Aorta (tissue), 5 donors: Measurements from ENCODE around the gene TMEM107. TPM values are rescaled to one million over a fixed set of nuclear protein-coding genes. Genes with fewer than 3 reads are reported as not detected.
"Not testable (repeated sequence)": the region's sequence is repeated elsewhere in the genome, so short reads cannot be mapped to it uniquely, and the experiment has no call there.

Experiments used
- ATAC-seq: fragments of 200-7000 bp; cut with Tn5 transposase; one replicate; pipeline ENCODE4 v1.9.1; 2022; ENCODE audit warnings: moderate library complexity; ENCODE audit not compliant: low FRiP score
- DNase-seq, 2 donors: peaks; one replicate each; pipeline ENCODE4 v3.0.0-alpha.2; 2020
- H3K27ac ChIP-seq, 2 donors: one replicate each; pipeline ENCODE4 v1.5.1; 2013; ENCODE audit warnings: low read length in 2 of 2, mild to moderate bottlenecking in 2 of 2, moderate library complexity in 2 of 2, control low read depth in 1 of 2, inconsistent platforms in 1 of 2, low read depth in 1 of 2
- H3K27me3 ChIP-seq, 2 donors: one replicate each; pipeline ENCODE4 v1.6.1; 2013; ENCODE audit warnings: control low read depth in 1 of 2, low read length in 1 of 2, mild to moderate bottlenecking in 1 of 2, moderate library complexity in 1 of 2; ENCODE audit not compliant: insufficient read depth in 2 of 2, control insufficient read depth in 1 of 2
- H3K36me3 ChIP-seq, 2 donors: one replicate each; pipeline ENCODE4 v1.6.1; 2013; ENCODE audit warnings: control low read depth in 1 of 2, low read length in 1 of 2, mild to moderate bottlenecking in 1 of 2; ENCODE audit not compliant: insufficient read depth in 2 of 2, control insufficient read depth in 1 of 2
- H3K4me1 ChIP-seq, 2 donors: one replicate each; pipeline ENCODE4 v1.6.1; 2013; ENCODE audit warnings: low read length in 2 of 2, control low read depth in 1 of 2, mild to moderate bottlenecking in 1 of 2, moderate library complexity in 1 of 2; ENCODE audit not compliant: insufficient read depth in 2 of 2, control insufficient read depth in 1 of 2
- H3K4me3 ChIP-seq, 2 donors: one replicate each; pipeline ENCODE4 v1.5.1; 2013; ENCODE audit warnings: low read length in 2 of 2, control low read depth in 1 of 2, mild to moderate bottlenecking in 1 of 2
- H3K9me3 ChIP-seq: one replicate; pipeline ENCODE4 v1.6.1; 2013; ENCODE audit warnings: mild to moderate bottlenecking, low read length; ENCODE audit not compliant: control insufficient read depth
- WGBS, 2 donors: extraction: QIAGEN DNeasy Blood & Tissue Kit; methylation state at CpG; one replicate each; pipeline ENCODE4 v1.1.7; 2013; 5-methylcytosine and 5-hydroxymethylcytosine counted together
- intact Hi-C, 2 donors: fragments of 100-400 bp; cut with DNase I; formaldehyde crosslinking; loops; one replicate each; pipeline versions ENCODE4 v1.14.2 to v1.15.0; 2022
- polyA plus RNA-seq, 2 donors: library from polyadenylated mRNA; stranded (reverse); fragments of 200-250 nt; gene quantifications; one replicate each; pipeline ENCODE4 v1.2.3, GENCODE V29; 2013
- total RNA-seq, 2 donors: library from RNA; stranded (reverse); fragmentation: NEBNext Ultra II Directional; extraction: Animal tissue kit (Norgen Biotek cat#: 25700); gene quantifications; one replicate each; pipeline ENCODE4 v1.2.1, GENCODE V29; 2021
- donor health status: healthy with polysubstance abuse.
- donor health status: Bipolar disorder and iron deficiency.
- donor health status: DM: no; HTN: no; CAD: no.
- donor health status: DM: no; HTN: no; CAD: no.
- donor health status: DM: yes; HTN: yes; CAD: no.

Gene TMEM107
- total and polyA plus RNA-seq, 4 donors, result 8.9 to 20.9 (median 11.1) TPM

DNA sequence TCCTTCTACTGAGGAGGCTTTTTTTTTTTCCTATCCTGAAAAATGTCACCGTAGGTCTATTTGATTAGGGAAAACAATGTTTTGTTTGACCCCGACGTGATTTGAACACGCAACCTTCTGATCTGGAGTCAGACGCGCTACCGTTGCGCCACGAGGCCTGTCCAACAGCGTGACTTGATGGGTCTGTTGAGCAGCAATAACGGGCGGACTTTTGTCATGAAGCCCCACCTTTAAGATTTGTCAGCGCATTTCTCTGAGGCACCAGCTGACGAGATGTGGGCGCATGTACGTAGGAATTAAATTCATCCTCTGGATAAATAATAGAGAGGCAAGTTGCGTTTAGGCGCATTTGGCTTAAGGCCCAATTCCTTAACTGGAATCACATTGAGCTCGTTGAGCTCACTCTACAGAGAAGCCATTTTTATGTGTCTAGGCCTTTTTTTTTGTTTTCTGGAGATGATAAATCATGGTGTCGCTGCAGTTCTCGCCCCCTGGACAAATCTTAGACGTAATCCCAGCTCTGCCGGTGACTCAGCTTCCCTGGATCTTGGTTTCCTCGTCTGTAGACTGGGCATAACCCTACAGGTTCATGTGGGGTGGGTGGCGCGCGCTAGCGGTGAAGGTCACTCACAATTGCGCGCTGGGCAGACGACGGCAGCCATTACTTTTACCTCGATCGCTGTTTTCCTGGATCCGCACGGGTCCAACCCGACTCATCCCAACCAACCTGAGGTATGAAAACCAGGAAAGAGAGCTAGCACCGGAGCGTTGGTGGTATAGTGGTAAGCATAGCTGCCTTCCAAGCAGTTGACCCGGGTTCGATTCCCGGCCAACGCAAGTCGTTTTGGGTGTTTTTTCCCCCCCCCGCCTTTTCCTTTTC lies 44.8 kb upstream of the TMEM107 start:
- Histone ChIP-seq H3K36me3 (no peaks in the 10 kb centered on the region), H3K4me3 (peak overlapping the region; percentile 28 to 33), H3K27me3 (no peaks in the 10 kb centered on the region), H3K4me1 (no peaks in the 10 kb centered on the region), H3K27ac (peak overlapping the region; percentile 78 to 93), H3K9me3 (no peaks in the 10 kb centered on the region)
- ATAC-seq (peak; percentile 90), DNase-seq (peak; percentile 90 to 93)
- 0% methylated on average over 45 of the region's 45 CpGs for WGBS, 2 donors
- intact Hi-C loops, result loop anchor here (1.0 kb wide), 1 partner anchor 34 kb away; no protein-coding TSS in a partner anchor

DNA sequence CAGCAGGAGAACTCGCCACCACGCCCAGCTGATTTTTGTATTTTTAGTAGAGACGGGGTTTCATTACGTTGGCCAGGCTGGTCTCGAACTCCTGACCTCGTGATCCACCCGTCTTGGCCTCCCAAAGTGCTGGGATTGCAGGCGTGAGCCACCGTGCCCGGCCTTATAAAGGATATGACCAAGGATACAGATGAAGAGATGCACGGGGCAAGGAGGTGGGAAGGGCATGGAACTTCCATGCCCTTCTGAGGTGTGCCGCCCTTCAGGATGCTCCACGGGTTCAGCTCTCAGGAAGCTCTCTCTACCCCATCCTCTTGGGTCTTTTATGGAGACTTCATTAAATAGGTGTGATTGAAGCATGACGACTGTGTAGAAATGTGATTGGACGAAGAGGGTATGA lies 37.8 kb upstream of the TMEM107 start:
- H3K36me3 ChIP-seq, H3K4me3 ChIP-seq, DNase-seq, ATAC-seq, H3K27me3 ChIP-seq, H3K4me1 ChIP-seq, H3K9me3 ChIP-seq, H3K27ac ChIP-seq, intact Hi-C loops: not testable (repeated sequence)
- 90% methylated on average over 15 of the region's 15 CpGs for WGBS, 2 donors

DNA sequence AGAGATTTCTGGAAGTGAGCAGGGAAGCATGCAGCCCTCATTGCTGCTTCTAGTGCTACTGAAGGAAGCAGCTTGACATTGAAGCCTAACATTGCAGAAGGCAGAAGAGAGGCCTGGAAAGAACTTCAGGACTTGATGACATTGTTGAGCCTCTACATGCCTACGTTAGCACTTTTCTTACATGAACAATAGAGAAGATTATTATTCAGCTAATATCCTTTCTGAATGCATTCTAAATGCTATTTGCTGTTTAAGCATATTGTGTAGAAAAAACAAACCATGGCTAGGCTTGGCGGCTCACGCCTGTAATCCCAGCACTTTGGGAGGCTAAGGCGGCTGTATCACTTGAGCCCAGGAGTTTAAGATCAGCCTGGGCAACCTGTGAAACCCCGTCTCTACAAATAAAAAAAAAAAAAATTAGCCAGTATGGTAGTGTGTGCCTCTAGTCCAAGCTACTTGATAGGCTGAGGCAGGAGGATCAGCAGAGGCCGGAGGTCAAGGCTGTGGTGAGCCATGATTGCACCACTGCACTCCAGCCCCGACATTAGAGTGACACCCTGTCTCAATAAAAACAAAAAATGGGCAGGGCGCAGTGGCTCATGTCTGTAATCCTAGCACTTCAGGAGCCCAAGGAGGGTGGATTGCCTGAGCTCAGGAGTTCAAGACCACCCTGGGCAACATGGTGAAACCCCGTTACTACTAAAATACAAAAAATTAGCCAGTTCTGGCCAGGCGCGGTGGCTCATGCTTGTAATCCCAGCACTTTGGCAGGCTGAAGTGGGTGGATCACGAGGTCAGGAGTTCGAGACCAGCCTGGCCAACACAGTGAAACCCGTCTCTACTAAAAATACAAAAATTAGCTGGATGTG lies 36.4 kb upstream of the TMEM107 start:
- Histone ChIP-seq H3K36me3 (no peaks in the 10 kb centered on the region), H3K4me3 (no peak overlapping the region), H3K4me1 (no peaks in the 10 kb centered on the region), H3K27me3 (no peaks in the 10 kb centered on the region), H3K27ac (no peak overlapping the region), H3K9me3 (no peaks in the 10 kb centered on the region)
- no peak for DNase-seq
- 84 to 86% methylated on average over 14 of the region's 14 CpGs for WGBS, 2 donors
- intact Hi-C loops, result no loop called here
- no peak for ATAC-seq

DNA sequence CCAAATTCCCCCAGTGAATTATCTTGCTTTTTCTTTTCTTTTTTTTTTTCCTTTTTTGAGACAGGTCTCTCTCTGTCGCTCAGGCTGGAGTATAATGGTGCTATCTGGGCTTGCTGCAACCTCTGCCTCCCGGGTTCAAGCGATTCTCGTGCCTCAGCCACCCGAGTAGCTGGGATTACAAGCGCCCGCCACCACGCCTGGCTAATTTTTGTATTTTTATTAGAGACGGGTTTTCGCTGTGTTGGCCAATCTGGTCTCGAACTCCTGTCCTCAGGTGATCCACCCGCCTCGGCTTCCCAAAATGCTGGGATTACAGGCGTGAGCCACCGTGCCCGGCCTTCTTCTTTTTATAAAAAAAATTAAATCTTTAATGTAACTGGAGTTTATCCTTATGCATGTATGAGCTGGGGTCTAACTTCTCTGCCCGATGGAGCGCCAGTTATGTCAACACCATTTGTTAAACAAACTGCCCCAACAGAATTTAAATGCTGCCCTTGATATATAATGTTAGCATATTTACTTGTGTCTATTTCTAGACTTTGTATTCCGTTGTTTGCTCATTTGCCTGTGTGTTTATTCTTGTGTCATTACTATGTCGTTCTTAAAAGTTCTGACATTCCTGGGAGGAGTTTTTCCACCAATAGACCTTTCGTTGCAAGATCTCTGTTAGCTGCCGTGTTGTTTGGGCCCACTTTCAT lies 34.7 kb upstream of the TMEM107 start:
- 10 to 12% methylated on average over 22 of the region's 22 CpGs for WGBS, 2 donors
- intact Hi-C loops, result no loop called here
- no peak overlapping the region for H3K27ac ChIP-seq

DNA sequence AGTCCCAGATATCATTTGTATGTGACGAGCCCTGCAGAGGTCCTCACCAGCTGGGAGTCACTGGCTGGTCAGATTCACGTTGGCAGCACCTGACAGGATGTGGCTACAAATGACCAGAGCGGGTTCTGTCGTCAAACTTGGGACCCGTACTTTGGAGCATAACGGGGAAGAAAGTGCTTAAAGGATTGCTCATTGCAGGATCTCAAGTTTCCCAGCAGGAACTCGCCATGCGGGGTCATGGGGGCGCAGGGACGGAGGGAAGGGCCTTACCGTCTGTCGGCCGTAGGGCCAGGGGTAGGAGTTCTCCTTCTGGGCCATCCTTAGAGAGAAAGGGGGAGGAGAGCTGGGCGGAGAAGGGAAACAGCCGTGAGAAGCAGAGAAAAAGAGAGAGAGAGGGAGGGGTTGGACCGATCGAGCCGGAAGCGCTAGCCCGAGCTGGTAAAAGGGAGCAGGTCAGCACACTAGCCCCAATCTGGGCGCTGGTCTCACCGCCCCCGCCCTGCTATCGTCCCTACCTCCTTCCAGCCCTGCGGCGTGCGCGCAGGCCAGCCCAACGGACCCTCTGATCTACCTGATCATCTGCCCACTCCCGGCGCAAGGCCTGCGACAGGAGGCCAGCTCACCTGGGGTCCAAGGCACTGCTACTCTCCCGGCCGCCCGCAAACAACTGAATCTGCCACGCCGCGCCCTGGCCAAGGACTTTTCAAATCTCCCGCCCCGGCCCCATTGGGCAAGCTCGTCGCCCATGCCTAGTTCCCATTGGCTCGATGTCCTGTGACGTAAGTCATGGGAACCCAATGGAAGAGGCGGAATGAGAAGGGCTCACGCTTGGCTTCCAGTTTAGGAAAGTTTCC lies 34.0 kb upstream of the TMEM107 start, which contains the start of gene AURKB:
Gene AURKB (minus strand): TSS at position 669 of the 854 bp plus-strand sequence. CDS start 351 bp downstream, at position 318.
- Histone ChIP-seq H3K27ac (no peak within 1 kb of the TSS), H3K27me3 (no peaks in the 10 kb centered on the region), H3K36me3 (no peaks in the 10 kb centered on the region), H3K4me3 (peak within 1 kb of the TSS; percentile 3 to 64), H3K9me3 (no peaks in the 10 kb centered on the region), H3K4me1 (no peaks in the 10 kb centered on the region)
- ATAC-seq, result peak; percentile 98
- intact Hi-C loops, result no loop called here
- WGBS, 2 donors, result 1 to 2% methylated on average over 44 to 46 of the region's 46 CpGs
- DNase-seq, result peak; percentile 96 to 97

More for the DNA sequence above, 34.7 kb upstream of the TMEM107 start:
- no peaks in the 10 kb centered on the region for H3K9me3 ChIP-seq
- DNase-seq (no peak), ATAC-seq (no peak)
- no peaks in the 10 kb centered on the region for H3K36me3 ChIP-seq
- no peaks in the 10 kb centered on the region for H3K4me1 ChIP-seq
- H3K4me3 ChIP-seq, result peak overlapping the region; percentile 3 to 64
- no peaks in the 10 kb centered on the region for H3K27me3 ChIP-seq

DNA sequence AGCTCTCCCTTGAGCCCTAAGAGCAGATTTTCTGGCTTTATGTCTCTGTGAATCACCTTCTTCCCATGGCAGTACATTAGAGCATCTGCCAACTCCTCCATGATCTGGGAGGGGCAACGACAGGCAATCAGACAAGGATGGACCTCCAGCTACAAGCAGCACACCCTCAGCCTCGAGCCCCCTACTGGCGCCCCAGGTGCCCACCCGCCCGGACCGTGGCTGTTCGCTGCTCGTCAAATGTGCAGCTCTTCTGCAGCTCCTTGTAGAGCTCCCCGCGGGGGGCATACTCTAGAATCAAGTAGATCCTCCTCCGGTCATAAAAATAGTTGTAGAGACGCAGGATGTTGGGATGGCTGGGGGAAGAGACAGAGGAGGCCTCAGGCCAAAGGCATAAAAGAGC lies 30.4 kb upstream of the TMEM107 start:
- DNase-seq, result no peak
- Histone ChIP-seq H3K4me1 (no peaks in the 10 kb centered on the region), H3K27me3 (no peaks in the 10 kb centered on the region), H3K4me3 (no peak overlapping the region), H3K36me3 (no peaks in the 10 kb centered on the region), H3K9me3 (no peaks in the 10 kb centered on the region), H3K27ac (no peak overlapping the region)
- intact Hi-C loops, result no loop called here
- no peak for ATAC-seq
- WGBS, 2 donors, result 92 to 96% methylated on average over 12 of the region's 12 CpGs

DNA sequence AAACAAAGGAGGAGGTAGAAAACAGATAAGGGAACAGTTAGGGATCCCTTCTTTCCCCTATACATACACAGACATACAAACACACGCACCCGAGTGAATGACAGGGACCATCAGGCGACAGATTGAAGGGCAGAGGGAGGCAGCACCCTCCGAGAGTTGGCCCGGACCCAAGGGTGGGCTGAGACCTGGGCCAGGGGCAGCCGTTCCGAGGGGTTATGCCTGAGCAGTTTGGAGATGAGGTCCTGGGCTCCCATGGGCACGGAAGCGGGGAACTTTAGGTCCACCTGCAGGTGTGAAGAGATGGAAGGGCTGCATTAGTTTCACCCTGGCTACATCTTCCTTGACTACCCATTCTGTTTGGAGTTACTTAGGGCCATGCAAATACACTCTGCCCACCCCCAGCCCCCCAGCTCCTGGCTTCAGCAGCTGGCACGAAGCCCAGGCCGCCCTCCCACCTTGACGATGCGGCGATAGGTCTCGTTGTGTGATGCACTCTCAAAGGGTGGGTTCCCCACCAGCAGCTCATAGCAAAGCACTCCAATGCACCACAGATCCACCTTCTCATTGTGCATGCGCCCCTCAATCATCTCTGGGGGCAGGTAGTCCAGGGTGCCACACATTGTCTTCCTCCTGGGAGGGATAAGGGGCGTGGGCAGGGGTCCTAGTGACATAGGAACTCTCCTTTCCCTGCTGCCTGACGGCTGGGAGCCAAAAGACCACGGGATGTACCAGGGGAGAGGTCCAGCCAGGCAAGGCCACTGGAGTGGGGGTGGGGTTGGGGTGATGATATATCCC lies 28.8 kb upstream of the TMEM107 start:
- Histone ChIP-seq H3K36me3 (no peaks in the 10 kb centered on the region), H3K27ac (no peak overlapping the region), H3K27me3 (no peaks in the 10 kb centered on the region), H3K4me1 (no peaks in the 10 kb centered on the region), H3K4me3 (no peak overlapping the region), H3K9me3 (no peaks in the 10 kb centered on the region)
- WGBS, 2 donors, result 85 to 87% methylated on average over 19 of the region's 19 CpGs
- intact Hi-C loops, result no loop called here
- no peak for ATAC-seq
- DNase-seq, result no peak
